Hepatic stellate cell (primary cell): ENCODE results near the gene BOK.
"Not testable (repeated sequence)": the region's sequence is repeated elsewhere in the genome, so short reads cannot be mapped to it uniquely, and the experiment has no call there.

Experiments used
- DNase-seq: peaks from one replicate; pipeline ENCODE4 v3.0.0; 2011; ENCODE audit warnings: low spot score

Gene BOK

DNA sequence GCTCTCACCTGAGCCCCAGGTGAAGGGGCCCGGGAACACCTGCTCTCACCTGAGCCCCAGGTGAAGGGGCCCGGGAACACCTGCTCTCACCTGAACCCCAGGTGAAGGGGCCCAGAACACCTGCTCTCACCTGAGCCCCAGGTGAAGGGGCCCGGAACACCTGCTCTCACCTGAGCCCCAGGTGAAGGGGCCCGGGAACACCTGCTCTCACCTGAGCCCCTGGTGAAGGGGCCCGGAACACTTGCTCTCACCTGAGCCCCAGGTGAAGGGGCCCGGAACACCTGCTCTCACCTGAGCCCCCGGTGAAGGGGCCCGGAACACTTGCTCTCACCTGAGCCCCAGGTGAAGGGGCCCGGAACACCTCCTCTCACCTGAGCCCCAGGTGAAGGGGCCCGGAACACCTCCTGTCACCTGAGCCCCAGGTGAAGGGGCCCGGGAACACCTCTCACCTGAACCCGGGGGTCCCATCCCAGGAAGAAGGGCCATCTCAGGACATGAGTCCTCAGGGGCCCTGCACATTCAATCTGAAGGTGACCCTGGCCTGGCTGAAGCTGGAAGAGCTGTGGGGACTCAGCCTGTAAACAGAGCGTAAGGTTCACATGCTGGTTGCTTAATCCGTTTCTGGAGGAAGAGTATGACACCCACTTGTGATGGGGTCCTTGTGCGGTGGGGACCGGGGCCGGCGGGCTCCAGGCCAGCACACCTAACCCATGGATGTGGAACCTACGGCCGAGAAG, 14.5 kb downstream of the BOK start:
- DNase-seq = not testable (repeated sequence)

DNA sequence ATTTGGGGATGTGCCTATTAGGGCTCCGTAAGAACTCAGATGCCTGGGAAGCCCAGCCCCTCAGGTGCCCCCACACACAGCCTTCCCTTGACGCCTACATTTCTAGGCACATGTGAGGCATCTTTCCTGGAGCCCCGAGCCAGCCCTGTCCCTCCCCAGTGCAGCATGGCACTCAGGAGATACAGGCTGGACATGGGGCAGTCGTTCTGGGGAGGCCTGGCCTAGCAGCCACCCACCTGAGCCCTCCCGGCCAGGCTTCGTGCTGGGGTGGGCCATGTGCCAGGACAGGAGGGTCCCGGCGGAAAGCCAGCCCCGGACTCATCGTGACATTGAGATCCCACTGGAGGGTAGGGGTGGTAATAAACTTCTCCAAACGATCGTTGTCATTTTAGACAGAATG, 15.2 kb downstream of the BOK start:
- DNase-seq = no peak

DNA sequence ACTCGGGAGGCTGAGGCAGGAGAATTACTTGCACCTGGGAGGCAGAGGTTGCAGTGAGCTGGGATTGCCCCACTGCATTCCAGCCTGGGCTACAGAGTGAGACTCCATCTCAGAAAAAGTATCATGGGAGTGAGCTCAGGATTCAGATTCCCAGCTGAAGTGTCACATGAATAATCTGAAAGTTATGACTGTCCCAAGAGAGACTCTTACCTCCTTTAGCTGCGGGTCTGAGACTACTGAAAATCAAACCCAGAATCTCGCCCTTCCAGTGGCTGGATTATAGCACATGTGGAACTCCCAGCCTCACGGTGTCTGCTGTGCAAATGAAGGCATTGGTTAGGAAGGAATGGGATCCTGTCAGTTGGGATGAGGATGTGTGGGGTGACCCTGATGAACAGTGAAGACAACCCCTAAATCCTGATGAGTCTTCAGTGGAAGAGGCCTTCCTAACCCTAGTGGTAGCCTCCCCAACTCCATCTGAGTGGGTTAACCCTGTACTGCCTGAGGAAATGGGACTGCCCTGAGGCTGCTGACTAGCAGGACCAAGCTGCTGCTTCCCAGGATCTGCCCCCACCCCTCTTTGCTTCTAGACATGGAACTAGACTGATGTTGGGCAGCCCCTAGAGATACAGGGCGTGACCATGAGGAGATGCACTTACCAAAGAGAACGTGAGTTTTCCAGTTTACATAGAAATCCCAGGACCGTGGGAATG, 16.5 kb downstream of the BOK start:
- DNase-seq = no peak

DNA sequence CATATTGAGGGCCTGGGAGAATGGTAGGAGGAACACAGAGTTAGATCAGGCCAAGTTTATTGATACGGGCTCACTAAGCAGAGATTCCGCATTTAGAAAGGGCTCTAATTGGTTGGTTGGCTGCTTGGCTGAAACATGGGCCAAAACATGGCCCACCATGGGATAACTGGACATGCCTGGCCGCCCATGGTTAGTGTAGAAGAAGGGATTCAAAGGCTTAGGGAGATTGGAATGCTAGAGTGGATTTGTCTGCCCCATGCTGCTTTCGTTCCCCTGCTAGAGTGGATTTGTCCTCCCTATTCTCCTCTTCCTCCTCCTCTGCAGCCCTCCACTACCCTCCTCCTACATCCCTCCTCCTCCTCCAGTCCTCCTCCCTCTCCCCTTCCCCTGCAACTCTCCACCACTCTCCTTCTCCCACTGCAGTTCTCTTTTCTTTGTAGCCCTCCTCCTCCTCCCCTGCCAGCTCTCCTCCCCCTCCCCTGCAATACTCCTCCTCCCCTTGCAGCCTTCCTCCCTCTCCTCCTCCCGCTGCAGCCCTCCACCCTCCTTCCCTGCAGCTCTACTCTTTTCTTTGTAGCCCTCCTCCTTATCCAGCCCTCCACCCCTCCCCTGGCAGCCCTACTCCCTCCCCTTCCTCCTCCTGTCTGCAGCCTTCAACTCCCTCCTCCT, 17.2 kb downstream of the BOK start:
- DNase-seq = no peak

DNA sequence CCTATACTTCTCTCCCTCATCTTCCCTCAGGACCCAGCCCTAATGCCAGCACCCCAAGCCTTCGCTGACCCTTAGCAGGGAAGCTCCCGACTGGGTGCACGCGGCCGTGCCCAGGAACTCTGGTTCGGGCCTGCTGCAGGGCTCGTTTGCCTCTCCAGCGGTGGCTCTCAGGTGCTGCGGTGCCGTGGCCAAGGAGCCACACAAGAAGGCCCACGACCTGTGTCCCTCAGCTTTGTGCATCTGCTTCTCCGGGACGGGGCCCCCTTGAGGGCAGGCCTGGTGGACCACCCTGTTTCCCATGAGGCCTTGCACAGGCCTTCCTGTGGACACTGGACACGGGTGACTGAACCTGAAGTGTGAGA, 17.7 kb downstream of the BOK start:
- no peak for DNase-seq

DNA sequence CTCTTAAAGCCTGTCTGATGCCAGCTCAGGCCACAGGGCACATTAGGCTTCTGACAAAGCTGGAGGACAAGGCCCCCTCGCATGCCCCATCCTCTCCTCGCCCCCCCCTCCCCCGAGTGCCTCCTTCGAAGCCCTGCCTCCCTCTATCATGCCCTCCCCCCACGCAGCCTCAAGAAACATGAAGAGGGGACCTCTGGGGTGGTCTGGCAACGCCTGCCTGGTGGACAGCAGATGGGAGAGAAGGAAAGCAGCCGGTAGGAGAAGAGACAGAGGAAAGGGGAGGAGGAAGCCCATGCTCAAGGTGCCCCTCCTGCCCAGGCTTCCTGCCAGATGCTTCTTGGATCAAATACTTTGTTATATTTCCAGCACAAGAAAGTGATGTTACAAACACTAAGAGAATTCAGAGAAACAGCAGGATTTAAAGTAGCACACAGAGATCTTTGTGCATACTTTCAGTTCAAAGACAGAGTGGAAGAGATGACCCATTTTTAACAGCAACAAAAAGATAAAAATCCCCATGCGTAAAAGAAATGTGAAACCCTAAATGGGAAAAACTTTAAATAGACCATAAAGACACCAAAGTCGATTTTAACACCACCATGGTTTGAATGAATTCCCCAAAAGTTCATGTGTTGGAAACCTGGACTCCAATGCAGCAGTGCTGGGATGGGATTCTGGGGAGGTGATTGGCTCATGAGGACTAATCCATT, 19.0 kb downstream of the BOK start:
- no peak for DNase-seq

DNA sequence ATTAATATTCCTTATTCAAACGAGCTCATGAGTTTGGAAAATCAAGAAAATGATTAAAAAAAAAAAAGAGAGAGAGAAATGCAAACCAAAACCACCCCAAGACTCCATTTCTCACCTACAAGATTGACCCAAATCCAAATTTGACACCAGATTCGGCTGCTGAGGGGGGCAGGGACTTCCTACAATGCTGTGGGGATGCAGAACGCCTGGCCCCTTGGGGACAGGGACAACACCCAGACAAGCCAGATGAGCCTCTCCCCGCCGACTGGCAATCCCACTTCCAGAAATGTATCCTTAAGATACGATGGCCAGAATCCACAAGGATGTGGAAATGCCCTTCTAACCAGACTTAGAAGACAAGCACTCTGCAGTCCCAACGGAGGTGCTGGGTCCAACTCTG, 20.7 kb downstream of the BOK start:
- DNase-seq = no peak

DNA sequence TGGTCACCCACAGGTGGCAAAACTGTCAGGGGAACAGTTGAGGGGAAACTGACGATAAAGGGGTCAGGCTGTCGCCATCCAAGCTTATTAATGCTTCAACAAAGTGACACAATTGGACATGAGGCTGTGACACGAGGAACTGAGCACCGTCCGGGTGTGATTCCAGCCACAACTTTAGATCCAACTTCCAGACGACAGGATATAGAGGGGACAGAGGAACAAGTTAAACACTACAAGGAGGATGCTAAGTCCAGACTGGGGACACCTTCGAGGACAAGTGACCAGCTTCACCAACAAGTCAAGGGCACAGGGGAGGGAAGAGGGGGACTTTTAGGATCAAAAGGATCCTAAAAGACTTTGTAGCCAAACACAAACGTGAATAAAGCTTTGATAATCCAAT, 23.8 kb downstream of the BOK start:
- DNase-seq = no peak

DNA sequence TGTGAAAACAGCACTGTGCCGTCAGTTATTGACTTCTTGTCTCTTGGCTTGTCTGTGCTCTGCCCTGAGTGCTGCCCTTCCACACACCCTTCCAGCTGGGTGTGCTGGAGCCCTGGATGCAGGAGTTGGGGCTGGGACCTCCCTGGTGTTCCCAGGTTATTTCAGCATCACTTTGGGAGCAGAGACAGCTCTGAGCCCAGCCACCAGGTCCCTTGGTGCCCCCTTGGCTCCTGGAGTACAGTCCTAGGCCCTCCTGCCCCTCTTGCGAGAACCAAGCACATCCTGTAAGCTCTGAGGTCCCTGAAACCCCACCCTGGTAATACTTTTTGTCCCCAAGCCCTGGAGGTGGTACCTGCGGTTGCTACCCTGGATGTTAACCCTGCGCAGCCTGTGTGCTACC, 24.3 kb downstream of the BOK start:
- DNase-seq = no peak

DNA sequence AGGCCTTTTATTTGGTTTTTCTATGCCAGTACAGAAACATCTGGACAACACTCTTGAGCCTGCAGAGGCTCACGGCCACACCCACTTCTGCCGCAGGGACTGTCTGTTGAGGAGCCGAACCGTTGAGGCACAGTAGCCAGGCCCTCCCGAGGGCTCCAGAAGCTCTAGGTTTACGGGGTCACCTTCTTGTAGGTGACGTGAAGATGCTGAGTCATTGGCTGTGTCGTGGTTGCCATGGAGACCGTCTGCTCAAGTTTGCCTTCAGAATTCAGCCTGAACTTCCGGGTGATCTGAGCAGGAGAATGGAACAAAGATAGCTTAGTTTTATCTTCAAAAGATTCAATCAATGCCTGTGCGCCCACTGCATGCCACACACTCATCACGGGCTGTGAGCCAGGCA, 25.9 kb downstream of the BOK start:
- no peak for DNase-seq

DNA sequence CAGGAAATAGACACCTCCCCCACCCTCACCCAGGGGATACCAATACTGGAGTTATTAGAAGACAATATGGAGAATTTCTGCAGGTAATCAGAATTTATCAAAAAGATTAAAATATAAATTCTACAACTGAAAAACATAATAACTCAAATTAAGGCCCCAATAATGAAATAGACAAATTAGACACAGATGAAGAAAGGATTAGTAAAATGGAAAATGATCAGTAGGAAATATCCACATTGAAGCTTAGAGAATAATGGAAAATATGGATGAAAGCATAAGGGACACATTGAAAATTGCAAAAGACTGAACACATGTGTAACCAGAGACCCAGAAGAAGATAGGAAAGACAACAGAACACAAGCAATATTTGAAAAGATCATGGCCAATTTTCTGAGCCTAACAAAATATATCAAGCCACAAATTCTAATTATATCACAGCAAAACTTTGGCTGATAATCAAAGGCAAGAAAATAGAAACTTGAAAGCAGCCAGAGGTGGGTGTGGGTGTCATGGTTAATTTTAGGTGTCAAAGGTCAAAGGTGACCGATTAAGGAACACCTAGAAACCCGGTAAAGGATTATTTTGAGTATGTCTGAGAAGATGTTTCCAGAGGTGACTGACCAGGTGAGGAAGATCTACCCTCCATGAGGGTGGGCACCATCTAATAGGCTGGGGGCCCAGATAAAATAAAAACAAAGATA, 28.2 kb downstream of the BOK start:
- DNase-seq = no peak

DNA sequence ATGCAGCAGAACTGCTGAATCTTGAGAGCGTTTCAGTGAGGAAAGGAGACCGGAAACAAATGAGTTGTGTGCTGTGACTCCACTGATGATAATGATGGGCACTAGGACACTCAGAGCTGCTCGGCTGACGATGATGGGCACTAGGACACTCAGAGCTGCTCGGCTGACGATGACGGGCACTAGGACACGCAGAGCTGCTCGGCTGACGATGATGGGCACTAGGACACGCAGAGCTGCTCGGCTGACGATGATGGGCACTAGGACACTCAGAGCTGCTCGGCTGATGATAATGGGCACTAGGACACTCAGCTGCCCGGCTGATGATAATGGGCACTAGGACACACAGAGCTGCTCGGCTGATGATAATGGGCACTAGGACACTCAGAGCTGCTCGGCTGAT, 31.3 kb downstream of the BOK start:
- DNase-seq = not testable (repeated sequence)

DNA sequence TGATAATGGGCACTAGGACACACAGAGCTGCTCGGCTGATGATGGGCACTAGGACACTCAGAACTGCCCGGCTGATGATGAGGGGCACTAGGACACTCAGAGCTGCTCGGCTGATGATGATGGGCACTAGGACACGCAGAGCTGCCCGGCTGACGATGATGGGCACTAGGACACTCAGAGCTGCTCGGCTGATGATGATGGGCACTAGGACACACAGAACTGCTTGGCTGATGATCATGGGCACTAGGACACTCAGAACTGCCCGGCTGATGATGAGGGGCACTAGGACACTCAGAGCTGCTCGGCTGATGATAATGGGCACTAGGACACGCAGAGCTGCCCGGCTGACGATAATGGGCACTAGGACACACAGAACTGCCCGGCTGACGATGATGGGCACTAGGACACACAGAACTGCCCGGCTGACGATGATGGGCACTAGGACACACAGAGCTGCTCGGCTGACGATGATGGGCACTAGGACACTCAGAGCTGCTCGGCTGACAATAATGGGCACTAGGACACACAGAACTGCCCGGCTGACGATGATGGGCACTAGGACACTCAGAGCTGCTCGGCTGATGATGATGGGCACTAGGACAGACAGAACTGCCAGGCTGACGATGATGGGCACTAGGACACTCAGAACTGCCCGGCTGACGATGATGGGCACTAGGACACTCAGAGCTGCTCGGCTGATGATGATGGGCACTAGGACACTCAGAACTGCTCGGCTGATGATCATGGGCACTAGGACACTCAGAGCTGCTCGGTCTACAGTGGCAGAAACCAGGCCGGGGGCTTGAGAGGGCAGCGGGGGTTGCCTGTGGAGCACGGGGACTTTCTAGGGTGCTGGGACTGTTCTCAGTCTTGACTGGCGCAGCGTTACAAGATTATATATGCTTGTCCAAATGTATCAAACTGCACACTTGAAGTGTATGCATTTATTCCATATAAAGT, 32.2 kb downstream of the BOK start:
- not testable (repeated sequence) for DNase-seq

DNA sequence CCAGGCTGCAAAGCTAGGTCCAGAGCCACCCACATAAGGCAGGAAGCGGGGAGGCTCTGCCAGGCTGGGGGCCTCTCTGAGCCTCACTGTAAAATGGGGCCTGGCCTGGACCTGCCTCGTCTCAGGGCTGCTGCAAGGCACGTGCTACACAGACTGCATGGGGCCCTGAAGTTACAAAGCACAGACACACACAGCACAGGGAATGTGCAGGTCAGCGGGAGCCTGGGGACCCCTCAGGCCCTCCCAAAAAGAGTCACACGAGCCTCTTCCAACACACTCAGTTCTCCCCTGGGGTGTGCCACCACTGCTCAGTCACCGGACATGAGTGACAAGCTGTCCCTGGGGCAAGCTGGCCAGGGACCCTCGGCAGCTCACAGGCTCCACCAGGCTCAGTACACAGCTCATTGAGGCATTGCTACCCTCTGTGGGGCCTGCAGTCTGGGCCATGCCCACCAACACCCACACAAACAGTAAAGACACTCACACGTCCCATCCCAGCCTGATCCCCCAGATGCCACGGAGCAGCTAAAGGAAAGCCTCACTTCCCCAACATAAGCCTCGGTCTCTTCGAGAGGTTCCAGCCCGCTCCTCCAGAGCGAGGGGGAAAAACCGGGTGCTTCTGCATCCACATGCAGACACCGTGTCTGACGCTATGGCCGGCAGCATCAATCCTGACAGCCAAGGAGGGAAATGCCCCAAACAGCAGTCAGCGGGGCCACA, 33.7 kb downstream of the BOK start:
- DNase-seq = no peak

DNA sequence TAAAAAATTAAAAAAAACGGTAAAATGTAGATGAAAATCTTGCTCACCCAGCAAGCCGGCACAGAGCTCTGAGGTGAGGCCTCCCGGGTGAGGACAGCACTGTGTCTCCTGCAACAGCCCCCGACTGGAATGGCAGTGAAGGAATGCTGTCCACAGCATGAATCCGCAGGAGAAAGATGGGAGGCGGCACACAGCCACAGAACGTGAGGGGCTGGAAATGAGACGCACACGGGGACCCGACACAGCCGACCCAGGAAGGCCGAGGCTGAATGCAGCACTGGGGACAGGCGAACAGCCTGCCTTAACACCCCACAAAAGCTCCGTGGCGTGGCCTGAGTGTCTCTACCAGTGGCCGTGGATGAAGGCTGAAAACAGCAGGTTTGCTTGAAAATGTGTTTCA, 34.7 kb downstream of the BOK start:
- DNase-seq = no peak

DNA sequence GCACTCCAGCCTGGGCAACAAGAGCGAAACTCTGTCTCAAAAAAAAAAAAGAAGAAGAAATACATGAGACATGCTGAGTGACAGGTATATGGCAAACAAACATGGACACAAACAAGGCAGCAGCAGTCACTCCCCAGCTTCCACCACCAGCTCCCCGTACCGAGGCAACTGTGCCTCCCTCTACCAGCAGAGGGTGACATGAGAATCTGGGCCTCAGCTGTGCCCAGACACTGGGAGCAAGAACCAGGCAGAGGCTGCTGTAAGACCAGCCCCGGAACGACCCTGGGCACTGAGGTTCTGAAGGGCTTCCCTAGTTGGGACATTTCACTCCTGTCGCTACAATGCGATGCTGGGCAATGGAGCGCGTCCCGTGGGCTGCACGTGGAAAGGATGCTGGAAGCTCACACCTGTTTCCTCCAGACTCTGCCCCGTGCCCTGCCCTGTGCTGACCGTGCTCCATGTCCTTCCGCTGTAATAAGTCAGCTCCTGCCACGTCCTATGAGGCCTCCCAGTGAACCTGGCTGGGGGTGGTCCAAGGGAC, 37.1 kb downstream of the BOK start:
- DNase-seq = no peak

DNA sequence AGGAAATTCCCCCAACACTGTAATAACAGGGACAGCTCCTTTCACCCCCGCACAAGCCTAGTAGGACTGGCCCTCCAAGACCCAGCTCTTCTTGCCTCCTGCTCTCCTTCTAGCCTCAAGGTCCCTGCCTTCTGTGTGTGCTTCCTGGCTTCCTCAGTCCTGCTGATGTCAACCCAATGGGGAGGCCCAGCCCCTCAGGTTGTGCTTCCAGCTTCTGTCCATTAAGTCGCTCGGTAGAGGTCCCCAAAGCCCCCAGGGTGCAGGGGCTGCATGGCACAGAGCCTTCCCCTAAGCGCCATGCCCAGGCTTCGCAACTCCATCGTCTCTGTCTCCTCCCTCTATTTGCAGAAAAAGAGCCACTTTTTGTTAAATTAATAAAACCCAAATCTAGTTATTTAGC, 39.0 kb downstream of the BOK start:
- no peak for DNase-seq

DNA sequence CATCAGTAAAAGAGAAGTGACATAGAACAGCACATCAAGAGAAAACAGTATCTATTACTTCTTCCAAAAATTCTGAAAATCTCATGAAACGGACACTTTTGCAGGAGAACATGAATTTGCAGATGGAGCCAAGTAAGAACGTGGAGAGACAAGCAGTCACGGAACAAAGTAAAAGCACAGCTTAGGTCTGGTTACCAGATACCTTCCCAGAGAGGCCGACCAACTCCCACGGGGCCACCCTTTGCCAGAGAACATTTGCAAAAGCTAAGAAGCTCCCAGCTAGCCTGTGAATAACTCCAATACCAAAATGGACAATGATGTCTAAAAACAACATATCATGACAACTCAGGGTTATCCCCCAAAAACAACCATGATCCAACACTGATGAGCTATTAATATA, 39.5 kb downstream of the BOK start:
- DNase-seq = no peak

DNA sequence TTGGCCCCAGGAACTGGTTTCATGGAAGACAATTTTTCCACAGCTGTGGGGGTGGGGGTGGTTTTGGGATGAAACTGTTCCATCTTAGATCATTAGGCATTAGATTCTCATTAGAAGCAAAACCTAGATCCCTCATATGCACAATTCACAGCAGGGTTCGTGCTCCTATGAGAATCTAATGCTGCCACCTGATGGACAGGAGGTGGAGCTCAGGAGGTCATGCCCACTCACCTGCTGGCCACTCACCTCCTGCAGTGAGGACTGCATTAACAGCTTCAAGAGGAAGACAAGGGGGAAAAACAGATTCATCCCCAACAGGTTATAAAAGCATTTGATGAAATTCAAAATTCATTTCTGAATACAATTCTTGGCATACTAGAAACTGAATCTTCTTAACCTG, 39.9 kb downstream of the BOK start:
- DNase-seq = no peak

DNA sequence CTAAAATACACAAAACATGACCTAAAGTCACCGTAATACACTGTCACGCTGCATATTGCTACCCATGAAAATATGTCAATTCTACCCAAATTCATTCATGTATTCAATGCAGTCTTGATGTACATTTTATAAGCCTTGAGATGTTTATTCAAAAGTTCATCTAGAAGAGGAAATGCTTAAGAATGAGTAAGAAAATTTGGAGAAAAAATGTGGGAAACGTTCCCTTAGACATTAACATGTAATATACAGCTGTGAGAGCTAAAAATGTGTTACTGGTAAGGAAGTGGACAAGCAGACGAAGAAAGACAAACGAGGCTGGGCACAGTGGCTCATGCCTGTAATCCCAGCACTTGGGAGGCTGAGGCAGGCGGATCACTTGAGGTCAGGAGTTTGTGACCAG, 41.1 kb downstream of the BOK start:
- DNase-seq = no peak
